Measurements from ENCODE around the gene GCH1.
"Not testable (repeated sequence)": the region's sequence is repeated elsewhere in the genome, so short reads cannot be mapped to it uniquely, and the experiment has no call there.

The GCH1 gene

DNA sequence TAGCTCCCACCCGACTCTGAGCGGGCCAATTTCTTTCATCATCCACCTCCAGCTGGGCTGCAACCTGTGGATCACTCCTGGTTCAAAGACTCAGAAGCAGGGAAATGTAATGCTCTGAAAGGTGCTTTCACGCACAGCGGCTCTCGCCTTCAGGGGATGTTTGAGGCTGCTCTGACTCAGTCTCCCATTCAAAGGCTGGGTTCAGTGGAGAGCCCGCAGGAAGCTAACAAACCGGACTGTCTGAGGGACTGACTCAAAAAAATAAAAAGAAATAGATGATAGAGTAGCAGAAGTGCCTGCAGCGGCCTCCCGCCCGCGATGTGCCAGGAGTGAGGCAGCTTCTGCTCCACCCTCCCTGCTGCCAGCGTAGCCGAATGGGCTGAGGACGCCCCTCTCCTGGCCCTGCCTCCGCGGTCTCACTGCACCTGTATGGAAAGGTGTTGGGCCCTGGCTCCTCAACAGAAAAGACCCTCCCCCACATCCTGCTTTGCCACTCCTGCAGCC is 98.0 kb downstream of the GCH1 start:
- DNase-seq (ENCODE audit: low read depth): no peak
- TF ChIP-seq, protein P1, sequence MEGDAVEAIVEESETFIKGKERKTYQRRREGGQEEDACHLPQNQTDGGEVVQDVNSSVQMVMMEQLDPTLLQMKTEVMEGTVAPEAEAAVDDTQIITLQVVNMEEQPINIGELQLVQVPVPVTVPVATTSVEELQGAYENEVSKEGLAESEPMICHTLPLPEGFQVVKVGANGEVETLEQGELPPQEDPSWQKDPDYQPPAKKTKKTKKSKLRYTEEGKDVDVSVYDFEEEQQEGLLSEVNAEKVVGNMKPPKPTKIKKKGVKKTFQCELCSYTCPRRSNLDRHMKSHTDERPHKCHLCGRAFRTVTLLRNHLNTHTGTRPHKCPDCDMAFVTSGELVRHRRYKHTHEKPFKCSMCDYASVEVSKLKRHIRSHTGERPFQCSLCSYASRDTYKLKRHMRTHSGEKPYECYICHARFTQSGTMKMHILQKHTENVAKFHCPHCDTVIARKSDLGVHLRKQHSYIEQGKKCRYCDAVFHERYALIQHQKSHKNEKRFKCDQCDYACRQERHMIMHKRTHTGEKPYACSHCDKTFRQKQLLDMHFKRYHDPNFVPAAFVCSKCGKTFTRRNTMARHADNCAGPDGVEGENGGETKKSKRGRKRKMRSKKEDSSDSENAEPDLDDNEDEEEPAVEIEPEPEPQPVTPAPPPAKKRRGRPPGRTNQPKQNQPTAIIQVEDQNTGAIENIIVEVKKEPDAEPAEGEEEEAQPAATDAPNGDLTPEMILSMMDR (IDR thresholded peaks at IDR 0.05; ENCODE audit: insufficient read depth, low read depth, low read length, missing control alignments): no peak
- H3K4me3 ChIP-seq (ENCODE audit: low read depth, low read length): no peak overlapping the region

DNA sequence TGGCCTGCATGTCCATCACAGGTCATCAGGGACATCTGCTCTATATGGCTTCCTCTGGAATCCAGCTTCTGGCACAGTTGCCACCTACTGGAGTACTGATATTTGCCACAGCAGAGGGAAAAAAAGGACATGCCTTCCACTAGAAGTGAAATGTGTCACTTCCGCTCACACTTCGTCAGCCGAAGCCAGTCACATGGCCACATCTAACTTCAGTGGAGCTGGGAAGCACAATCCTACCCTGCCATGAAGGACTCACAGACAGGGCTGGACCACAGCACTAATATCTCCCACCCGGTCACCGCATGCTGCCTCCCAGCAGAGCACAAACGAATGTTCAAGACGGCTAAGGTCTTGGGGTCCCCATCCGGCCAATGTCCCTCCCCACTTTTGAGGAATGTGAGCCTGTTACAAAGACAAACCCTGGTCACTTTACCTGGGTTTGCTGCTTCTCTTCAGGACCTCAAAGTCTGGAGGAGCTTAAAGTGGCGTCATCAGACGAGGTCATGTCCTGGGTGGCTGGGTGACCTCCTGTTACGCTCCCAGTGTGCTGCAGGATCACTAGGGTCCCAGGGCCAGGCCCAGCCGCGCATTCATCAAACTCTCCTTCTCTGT is 98.6 kb downstream of the GCH1 start:
- DNase-seq (ENCODE audit: low read depth): no peak
- no peak overlapping the region for H3K4me3 ChIP-seq (ENCODE audit: low read depth, low read length)
- TF ChIP-seq, protein P1 (IDR thresholded peaks at IDR 0.05; ENCODE audit: insufficient read depth, low read depth, low read length, missing control alignments): no peak

DNA sequence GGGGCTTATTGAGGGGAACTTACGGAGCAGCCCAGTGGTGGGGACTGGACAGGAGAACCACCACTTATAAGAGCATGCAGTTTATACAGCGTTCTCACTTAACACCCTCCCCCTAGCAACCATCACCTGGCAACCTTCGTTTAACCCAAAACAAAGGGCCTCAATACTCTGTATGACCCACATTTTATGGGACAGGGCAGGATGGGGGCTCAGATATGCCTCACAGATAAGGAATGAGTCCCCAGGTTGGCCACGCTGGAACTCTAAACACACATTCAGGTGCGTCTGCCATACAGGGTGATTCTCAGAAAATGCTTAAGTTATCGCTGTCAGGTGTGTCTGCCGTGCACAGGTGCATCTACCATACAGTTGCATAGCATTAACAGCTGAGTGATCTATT is 99.2 kb downstream of the GCH1 start:
- H3K4me3 ChIP-seq (ENCODE audit: low read depth, low read length): no peak overlapping the region
- TF ChIP-seq, protein P1 (IDR thresholded peaks at IDR 0.05; ENCODE audit: insufficient read depth, low read depth, low read length, missing control alignments): no peak
- DNase-seq (ENCODE audit: low read depth): no peak

DNA sequence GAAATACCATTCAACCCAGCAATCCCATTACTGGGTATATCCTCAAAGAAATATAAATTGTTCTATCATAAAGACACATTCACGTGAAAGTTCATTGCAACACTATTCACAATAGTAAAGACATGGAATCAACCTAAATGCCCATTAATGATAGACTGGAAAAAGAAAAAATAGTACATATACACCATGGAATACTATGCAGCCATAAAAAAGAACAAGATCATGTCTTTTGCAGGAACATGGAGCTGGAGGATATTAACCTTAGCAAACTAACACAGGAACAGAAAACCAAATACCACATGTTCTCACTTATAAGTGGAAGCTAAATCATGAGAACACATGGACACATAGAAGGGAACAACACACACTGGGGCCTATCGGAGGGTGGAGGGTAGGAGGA is 101.1 kb downstream of the GCH1 start:
- DNase-seq (ENCODE audit: low read depth); H3K4me3 ChIP-seq (ENCODE audit: low read depth, low read length): not testable (repeated sequence)

DNA sequence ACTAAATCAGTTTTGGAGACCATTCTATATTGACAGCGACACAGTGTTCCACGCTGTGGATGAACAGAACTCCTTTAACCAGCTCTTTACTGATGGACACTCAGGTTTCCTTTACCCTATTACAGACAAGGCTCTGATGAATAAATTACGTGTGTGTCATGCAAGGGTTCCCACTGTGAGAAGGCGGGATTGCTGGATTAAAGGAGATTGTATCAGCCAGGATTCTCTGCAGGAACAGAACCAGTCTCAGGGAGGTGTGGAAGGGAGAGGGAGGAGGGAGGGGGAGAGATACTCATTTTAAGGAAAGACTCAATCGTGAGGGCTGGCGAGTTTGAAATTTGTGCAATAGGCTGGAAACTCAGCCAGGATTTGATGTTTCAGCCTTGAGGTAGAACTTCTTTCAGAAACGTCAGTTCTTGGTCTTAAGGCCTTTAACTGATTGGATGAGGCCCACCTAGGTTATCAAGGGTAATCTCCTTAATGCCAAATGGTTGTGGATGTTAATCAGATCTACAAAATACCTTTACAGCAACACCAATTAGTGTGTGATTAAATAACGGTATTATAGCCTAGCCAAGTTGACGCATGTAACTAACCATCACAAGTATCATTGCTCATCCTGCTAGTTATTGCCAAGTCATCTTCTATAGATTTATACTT is 104.0 kb downstream of the GCH1 start:
- DNase-seq (ENCODE audit: low read depth): no peak
- TF ChIP-seq, protein P1 (IDR thresholded peaks at IDR 0.05; ENCODE audit: insufficient read depth, low read depth, low read length, missing control alignments): no peak
- no peak overlapping the region for H3K4me3 ChIP-seq (ENCODE audit: low read depth, low read length)

DNA sequence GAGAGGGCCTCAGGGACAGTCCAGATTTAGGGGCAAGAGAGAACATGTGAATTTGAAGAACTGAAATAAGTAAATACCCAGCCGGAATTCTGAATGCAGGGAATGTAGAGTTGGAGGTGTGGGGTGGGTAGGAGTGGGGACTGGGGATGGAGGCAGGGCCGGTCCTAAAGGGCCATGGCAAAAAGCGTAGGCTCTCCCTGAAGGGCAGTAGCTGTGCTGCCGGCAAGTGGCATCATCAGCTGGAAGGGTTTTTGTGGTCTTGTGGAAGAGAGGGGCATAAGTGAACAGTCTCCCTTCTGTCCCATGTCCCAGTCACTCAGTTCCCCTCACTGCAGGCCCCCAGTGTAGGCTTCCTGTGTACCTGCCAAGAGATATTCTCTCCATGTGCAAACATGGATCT is 104.6 kb downstream of the GCH1 start:
- DNase-seq (ENCODE audit: low read depth): no peak
- H3K4me3 ChIP-seq (ENCODE audit: low read depth, low read length): no peak overlapping the region
- TF ChIP-seq, protein P1 (IDR thresholded peaks at IDR 0.05; ENCODE audit: insufficient read depth, low read depth, low read length, missing control alignments): no peak

DNA sequence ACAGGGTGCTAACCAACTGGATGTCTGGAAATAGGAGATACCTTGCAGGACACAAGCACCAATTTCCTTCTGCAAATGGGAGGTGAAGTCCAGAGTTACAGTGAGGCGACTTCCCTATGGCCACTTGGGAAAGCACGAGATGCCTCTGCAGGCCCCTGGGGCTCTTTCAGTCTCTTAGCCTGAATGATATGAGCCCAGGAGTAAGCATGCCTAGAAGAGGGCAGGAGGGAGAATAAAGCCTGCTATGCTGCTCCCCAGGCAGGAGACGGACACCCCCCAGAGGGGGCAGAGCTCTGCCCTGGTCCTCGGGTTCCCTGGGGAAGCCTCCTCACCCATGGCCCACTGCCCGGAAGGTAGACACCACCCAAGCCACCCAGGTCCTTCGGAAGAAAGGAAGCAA is 105.1 kb downstream of the GCH1 start:
- no peak for DNase-seq (ENCODE audit: low read depth)
- TF ChIP-seq, protein P1 (IDR thresholded peaks at IDR 0.05; ENCODE audit: insufficient read depth, low read depth, low read length, missing control alignments): no peak
- H3K4me3 ChIP-seq (ENCODE audit: low read depth, low read length): no peak overlapping the region
